ENCODE results near the gene C5orf22.

GRCh38 chr5:31537851-31538250, 5.8 kb downstream of the C5orf22 start:
- TF ChIP-seq, protein P1, sequence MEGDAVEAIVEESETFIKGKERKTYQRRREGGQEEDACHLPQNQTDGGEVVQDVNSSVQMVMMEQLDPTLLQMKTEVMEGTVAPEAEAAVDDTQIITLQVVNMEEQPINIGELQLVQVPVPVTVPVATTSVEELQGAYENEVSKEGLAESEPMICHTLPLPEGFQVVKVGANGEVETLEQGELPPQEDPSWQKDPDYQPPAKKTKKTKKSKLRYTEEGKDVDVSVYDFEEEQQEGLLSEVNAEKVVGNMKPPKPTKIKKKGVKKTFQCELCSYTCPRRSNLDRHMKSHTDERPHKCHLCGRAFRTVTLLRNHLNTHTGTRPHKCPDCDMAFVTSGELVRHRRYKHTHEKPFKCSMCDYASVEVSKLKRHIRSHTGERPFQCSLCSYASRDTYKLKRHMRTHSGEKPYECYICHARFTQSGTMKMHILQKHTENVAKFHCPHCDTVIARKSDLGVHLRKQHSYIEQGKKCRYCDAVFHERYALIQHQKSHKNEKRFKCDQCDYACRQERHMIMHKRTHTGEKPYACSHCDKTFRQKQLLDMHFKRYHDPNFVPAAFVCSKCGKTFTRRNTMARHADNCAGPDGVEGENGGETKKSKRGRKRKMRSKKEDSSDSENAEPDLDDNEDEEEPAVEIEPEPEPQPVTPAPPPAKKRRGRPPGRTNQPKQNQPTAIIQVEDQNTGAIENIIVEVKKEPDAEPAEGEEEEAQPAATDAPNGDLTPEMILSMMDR (tag by site-specific recombination; IDR thresholded peaks at IDR 0.05) = no peak
- TF ChIP-seq MZF1 (tag by site-specific recombination; IDR thresholded peaks at IDR 0.05; ENCODE audit: borderline replicate concordance) (no peak), TSHZ1 (tag by site-specific recombination; IDR thresholded peaks at IDR 0.05; ENCODE audit: borderline replicate concordance) (no peak), ZNF510 (tag by site-specific recombination; IDR thresholded peaks at IDR 0.05; ENCODE audit: insufficient replicate concordance) (no peak), TCF7L2 (IDR thresholded peaks at IDR 0.05; ENCODE audit: borderline replicate concordance, low read depth, low read length) (no peak), ZBTB48 (tag by site-specific recombination; IDR thresholded peaks at IDR 0.05) (no peak), GLI4 (tag by site-specific recombination; IDR thresholded peaks at IDR 0.05) (no peak), ZNF354C (tag by site-specific recombination; IDR thresholded peaks at IDR 0.05; ENCODE audit: borderline replicate concordance, low read depth) (no peak), ZNF433 (tag by site-specific recombination; IDR thresholded peaks at IDR 0.05; ENCODE audit: low read depth) (no peak), YY1 (tag by site-specific recombination; IDR thresholded peaks at IDR 0.05) (no peak), ZNF785 (tag by site-specific recombination; IDR thresholded peaks at IDR 0.05) (no peak), ZNF704 (tag by site-specific recombination; IDR thresholded peaks at IDR 0.05) (no peak), ZXDB (tag by site-specific recombination; IDR thresholded peaks at IDR 0.05) (no peak)

Data from HEK293 (cell line).